C4-2B (cell line): Measurements from ENCODE around the gene SRCIN1.

Experiments used
- H3K27ac ChIP-seq: fragments of 450-650 bp; 2 replicates; pipeline ENCODE4 v1.5.1; 2017
- CTCF ChIP-seq: fragments of 450-650 bp; conservative IDR thresholded peaks from 2 replicates; pipeline ENCODE4 v1.5.1; 2017; ENCODE audit warnings: mild to moderate bottlenecking
- ZFX ChIP-seq: fragments of 450-650 bp; IDR thresholded peaks from 2 replicates; pipeline ENCODE4 v1.6.1; 2017

The SRCIN1 gene

GRCh38 chr17:38600416-38600815 lies 5.3 kb downstream of the SRCIN1 start:
- no peak overlapping the region for H3K27ac ChIP-seq
- no peak for TF ChIP-seq ZFX
- TF ChIP-seq CTCF, result no peak

- TF ChIP-seq CTCF (no peak), ZFX (no peak)
- no peak overlapping the region for H3K27ac ChIP-seq
Observed at GRCh38 chr17:38599398-38599856, 6.3 kb downstream of the SRCIN1 start.

DNA sequence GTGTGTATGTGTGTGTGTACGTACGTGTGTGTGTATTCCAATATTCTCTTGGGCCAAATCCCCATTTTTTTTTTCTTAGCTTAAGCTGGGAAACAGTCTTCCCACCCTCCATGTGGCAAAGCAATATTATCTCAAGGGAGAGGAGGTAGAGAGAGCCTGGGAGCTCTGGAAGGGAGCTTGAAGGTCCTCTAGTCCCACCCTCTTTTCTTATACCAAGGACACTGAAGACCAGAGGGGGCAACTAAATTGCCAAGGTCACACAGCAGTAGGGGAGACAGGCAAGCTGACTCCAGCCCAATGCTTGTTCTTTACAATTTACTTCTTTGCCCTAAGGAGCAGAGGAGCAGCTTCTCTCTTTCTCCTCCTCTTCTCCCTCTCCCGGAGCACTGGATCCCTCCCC lies 6.8 kb downstream of the SRCIN1 start:
- TF ChIP-seq CTCF (no peak), ZFX (no peak)
- H3K27ac ChIP-seq, result no peak overlapping the region

GRCh38 chr17:38598536-38598935 lies 7.2 kb downstream of the SRCIN1 start:
- no peak overlapping the region for H3K27ac ChIP-seq
- TF ChIP-seq ZFX (no peak), CTCF (no peak)

- no peak overlapping the region for H3K27ac ChIP-seq
- TF ChIP-seq CTCF, result no peak
- no peak for TF ChIP-seq ZFX
Observed at GRCh38 chr17:38597375-38597774, 8.4 kb downstream of the SRCIN1 start.

DNA sequence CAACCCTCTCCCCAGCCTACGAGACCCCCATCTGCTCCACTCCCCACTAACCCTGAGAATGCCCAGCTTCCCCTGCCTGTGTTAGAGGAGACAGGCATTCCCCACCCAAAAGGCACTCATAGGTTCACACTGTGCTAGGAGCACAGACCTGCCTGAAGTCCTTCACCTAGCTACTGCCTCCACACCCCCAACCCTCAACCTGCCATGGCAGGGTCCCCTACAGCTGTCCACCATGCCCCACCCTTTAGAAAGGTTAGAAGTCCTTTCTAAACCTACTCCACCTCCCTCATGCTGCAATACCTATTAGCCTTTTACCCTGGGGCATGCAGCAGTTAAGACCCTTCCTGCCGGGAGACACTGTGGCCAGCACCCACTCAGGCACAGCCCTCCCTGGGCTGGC lies 9.1 kb downstream of the SRCIN1 start:
- no peak overlapping the region for H3K27ac ChIP-seq
- TF ChIP-seq ZFX (no peak), CTCF (no peak)

DNA sequence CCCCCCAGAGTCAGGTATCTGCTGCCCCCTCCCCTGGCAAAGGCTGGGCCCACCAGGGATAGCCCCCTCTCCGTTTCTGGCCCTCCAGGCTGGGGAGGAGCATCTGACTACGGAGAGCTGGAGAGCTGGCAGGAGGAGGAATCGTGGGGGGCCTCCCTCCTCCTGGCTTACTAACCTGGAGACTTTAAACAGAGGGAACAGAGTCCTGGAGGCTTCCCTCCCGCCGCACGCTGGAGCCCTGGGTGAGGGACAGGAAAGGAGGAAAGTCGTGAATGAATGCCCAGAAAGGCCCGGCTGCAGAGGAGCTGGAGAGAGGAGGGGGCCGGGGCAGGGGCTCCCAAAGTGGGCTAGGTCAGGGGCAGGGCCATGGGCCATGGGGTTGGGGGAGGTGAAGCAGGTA lies 9.9 kb downstream of the SRCIN1 start:
- H3K27ac ChIP-seq, result no peak overlapping the region
- TF ChIP-seq ZFX (no peak), CTCF (no peak)
